Measurements from ENCODE around the gene PACRG. TPM values are rescaled to one million over a fixed set of nuclear protein-coding genes. Genes with fewer than 3 reads are reported as not detected.

Gene PACRG
- total RNA-seq, 1 donor from 2014 or later: 9.7 TPM

DNA sequence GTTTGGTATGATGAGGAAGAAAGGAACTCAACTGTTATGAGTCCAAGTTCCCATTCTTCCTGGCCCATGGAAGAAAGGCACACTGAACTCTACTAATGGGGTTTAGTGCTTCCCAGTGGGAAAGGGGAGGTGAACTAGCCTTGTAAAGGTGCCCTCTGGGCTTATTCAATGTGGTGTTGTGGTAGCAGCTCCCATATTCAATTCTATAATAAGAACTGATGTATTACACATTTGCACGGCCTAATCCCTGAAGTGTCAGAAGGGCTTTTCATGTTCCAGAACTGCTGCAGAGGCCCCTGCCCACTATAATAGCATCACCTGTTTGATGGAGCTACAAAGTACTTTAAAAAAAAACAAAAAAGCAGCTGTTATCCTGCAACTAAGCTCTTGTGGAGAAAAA, 17.4 kb upstream of the PACRG start:
- DNase-seq (ENCODE audit: low spot score): no peak

DNA sequence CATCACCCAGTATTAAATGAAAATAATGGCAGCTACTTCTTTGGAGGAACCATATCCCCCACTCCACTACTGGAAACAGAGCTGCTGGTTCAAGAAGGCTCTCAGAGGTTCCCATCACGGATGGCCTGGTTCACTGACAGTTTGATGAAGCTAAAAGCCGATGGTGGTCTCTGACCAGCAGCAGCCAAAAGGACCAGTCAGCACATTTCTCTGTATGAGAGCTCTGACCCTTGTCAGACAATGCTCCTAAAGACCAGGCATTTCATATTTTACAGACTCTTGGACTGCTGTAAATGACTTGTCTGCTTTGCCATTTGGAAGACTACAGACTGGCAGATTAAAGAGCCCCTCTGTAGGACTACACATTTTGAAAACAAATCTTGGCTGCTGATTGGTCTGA, 16.8 kb upstream of the PACRG start:
- no peak for DNase-seq (ENCODE audit: low spot score)

DNA sequence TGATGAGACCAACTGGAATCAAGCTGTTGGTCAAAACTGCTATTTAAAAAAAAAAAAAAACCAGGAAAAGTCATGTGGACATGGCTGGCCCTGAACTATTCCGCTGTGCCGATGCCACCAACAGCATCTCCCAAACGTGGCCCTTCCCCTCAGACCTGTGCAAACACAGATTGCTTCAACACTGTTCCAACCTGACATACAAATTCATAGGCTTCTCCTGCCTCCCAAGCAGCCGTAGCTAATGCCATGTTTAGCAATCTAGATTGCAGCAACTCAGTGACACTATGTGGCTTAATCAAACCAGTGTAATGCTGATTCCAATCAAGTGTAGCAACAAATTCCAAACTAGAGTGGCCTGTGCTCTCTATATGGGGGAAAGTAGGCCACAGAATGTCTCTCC, 16.4 kb upstream of the PACRG start:
- no peak for DNase-seq (ENCODE audit: low spot score)

DNA sequence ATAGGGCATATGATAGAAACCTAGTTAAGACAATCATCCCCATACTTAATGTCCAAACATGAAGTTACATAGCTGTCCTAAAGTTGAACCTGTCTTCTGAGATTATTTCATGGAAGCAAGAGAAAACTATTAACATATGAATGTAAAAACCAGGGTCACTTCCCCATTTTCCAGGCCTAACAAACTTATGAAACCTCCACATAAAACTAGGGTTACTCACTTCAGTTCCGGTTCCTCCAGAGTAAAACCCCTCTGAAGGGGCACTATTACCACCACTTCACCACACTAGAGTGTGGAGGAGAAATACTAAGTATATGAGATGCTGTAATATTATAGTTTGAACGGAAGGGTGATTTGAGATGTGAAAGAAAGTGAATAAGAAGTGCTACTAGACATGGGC, 15.1 kb upstream of the PACRG start:
- DNase-seq (ENCODE audit: low spot score): no peak

DNA sequence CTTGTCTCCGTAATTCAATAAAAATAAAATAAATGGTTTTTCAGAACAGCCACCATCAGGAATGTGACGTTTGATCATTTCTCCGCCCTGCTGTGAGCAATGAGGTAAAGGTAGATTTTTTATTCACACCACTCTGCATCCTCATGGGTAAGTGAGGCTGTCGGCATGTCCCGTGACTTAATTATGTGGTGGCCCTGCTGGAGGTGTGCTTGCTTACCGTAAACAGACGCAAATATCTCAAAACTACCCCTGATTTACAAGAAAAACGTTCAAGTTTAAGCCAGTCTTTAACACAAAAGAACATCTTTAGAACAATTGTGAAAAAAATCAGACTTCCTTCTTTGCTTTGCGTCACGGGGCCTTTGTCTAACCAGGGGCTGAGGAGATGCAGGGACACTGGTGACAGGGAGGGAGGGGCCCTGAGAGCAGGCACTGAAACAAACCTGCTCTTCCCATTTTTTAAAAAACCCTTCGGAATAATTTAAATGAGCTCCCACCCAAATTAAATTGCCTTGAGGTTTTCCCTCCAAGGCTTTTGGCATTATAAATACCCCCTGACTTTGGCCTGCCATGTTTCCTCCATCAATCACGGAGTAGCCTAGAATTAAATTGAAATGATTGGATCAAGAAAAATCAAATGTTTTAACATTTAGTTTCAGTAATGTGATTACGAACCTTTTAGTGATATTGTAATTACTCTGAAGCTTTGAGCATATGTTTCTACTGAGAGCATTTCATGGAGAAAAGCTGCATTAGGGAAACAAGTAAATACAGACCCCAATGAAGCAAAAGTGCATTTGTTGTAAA, 13.6 kb upstream of the PACRG start:
- DNase-seq (ENCODE audit: low spot score): no peak

DNA sequence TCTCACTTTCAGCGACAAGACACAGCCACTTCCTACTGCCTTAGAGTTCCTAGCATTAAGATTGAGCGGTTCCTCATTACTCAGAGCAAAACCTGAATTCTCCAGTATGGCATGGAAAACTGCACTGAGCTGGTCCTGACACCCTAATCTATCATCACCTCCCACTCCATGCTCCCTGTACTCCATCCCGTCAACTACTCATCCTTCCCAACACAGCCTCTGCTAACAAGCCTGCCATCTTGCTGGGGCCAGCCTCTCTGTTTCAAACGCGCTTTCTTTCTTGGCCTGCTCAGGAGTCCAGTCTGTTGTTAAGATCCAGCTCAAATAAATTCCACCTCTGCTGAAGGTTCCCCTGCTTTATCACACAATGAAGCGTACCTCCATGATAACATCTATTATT, 12.2 kb upstream of the PACRG start:
- no peak for DNase-seq (ENCODE audit: low spot score)

DNA sequence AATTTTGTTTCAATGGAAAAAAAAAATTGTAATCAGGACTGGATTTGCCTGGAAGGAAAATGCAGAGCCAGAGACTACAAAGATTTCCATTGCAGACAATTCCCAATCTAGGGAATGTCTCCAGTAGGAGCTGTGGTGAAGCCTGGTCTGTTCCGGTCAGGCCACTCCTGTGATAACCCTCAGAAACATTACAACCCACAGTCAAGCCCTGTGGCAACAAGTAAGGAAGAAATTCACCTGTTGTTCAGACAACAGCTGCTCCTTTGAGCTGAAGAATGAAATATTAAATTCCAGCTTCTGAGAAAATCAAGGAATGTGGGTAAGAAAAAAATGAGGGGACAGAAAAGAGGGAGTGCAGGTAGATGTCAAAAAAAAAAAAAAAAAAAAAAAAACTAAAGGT, 8.2 kb upstream of the PACRG start:
- no peak for DNase-seq (ENCODE audit: low spot score)

DNA sequence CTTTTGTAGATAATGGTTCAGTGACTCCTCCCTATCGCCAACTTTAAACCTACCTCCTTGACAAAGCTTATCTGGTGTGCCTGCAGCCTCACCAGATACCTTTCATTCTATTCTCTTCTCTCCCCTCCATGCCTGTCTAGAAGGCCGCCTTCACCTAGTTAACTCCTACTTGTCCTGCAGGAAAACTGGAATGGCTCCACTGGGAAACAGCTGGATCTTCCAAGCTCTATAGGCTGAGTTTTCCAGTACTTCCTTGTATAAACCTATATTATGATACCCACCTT, 6.4 kb upstream of the PACRG start:
- no peak for DNase-seq (ENCODE audit: low spot score)

DNA sequence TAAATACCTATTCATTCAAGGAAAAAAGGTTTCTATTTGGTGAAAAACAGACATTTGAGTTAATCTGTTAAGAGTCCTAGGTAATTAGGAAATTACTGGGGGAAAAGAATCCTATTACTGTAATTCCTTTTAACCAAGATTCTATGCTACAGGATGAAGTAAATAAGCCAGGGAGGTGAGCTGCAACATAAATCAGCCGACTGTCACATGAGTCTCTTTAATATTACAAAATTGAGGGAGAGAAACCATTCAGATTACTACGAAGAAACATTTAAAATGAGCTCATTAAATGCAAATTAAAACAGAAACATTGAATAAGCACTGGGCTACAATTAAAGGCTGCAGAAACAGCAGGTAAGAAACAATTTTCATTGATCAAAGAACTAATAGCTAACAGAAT, 5.5 kb upstream of the PACRG start:
- no peak for DNase-seq (ENCODE audit: low spot score)

DNA sequence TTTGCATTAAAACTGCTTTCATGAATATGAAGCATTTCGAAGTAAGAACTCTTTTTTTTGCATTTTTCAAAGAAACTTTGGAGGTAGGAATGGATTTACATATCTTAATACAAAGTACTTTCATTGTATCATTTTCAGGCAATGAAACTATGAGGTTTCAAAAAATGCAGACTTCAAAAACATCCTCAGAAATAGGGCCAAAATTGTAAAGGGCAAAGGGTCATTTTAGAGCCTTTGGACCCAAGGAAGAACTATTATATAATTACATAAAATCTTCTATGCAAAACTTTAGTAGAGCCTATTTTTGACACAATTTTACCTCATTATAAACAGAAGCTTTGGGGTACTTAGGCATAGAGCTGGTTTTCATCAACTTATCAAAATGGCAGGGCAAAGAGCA, 5.1 kb upstream of the PACRG start:
- no peak for DNase-seq (ENCODE audit: low spot score)

DNA sequence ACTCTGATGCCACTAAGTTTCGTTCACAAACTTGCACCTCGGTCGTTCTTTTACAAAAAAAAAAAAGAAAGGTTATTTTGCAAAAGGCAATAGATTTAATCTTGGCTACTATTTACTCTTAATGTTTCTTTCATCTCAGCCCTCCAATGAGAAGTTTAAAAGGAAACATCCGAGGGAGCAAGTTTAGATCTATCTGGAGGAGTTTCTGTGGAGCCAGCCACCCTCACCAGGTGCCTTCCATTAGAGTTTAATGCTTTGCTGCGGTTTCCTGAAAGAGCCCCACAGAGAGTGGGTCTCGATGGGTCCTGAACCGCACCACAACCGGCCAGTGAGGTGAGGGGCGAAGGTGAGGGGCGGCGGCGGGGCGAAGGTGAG, 840 bp upstream of the PACRG start:
- peak; percentile 47 for DNase-seq (ENCODE audit: low spot score)

DNA sequence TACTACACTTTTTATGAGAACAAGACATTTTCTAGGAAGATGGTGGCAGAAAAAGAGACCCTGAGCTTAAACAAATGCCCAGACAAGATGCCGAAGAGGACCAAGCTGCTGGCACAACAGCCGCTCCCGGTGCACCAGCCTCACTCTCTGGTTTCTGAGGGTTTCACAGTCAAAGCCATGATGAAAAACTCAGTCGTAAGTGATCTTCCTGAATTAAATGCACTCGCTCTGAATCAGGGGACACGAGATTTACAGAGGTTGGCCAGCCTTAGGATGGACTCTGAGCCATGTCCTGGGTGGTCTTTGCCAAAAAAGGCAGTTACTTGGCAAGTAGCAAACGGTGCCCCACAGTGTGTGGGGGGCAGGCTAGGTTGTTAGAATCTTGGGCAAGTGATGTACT, 423 bp downstream of the PACRG start:
- no peak for DNase-seq (ENCODE audit: low spot score)

DNA sequence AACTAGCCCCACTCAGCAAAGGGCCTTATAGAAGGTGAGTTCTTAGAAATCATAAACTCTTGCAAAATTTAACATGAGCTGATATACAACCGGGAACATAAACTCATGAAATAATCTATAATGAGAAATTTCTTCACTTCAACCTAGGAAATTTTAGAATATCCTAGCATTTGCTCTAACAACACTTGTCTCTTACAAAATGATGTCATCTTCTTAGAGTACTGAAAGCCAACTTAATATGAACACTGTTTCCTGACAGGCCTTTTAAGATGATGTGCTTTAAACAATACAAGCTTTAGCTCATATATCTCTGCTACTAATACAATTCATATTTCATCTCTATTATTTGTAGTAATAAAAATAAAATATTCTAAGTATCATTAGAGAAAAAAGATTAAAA, 932 bp downstream of the PACRG start:
- no peak for DNase-seq (ENCODE audit: low spot score)

DNA sequence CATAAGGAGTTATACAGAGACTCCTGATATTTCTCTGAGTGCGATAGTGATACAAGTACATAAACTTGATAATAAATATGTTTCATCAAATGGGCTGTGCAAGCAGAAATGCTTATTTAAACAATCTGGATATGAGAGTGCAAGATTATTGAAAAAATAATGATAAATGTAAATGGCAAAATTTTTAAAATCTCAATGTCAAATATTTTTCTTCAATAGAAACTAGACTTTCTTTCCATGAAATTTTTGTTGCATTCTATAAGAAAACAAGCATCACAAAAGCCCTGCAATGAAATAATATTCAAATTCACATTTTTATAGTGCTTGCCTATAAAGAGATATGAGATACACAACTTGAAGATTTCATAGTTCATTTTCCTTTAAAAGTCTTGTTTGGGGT, 2.7 kb downstream of the PACRG start:
- DNase-seq (ENCODE audit: low spot score): no peak

DNA sequence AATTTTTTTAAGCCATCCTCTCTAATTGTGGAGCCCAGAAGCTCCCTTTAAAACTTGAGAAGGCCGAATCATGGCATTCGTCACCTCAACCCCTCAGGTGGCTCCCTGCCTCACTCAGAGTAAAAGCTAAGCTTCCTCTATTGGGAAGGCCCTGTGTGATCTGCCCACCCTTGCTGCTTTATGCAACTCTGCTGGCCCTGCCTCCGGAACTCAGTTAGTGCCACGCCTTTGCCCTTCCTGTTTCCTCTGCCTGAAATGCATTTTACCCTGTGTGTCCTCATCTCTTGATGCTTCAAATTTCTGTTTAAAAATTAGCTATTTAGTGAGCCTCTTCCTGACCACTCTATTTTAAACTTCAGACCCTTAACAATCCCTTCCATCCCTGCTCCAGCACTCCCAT, 5.7 kb downstream of the PACRG start:
- DNase-seq (ENCODE audit: low spot score): no peak

DNA sequence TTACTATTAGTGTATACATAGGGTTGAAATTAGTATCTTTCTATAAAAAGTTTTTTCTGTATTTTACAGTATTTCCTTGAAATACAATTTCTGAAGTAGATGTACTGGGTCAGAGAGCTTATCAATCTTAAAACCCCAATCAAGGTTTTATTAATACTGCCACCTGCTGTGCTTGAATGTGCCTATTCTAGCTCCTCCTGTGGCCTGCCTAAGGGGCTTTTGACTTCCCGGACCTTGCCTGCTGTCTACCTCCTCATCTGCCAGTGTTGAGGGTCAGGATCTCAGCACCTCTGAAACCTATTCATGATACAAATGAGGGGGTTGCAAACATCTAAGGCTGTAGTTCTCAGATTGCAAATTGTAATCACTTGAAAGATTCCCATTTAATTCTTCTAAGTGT, 9.2 kb downstream of the PACRG start:
- DNase-seq (ENCODE audit: low spot score): no peak

DNA sequence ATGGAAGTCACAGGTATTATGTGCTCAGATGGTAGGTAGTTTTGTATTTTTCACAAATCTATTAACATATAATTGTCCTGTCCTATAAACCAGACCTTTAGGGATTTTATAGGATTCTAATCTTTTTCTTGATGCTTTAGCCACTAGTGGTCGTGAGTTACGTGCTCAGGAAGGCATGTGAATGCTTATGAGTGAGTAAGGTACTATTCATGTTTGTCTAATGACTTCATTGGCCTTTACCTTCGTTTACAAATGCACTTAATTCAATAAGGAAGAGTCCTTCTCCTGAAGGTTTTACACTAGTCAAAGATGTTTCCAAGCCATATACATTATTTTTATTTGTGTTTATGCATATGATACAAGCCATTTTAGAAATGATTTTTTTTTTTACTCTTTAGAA, 23.0 kb downstream of the PACRG start:
- no peak for DNase-seq (ENCODE audit: low spot score)

DNA sequence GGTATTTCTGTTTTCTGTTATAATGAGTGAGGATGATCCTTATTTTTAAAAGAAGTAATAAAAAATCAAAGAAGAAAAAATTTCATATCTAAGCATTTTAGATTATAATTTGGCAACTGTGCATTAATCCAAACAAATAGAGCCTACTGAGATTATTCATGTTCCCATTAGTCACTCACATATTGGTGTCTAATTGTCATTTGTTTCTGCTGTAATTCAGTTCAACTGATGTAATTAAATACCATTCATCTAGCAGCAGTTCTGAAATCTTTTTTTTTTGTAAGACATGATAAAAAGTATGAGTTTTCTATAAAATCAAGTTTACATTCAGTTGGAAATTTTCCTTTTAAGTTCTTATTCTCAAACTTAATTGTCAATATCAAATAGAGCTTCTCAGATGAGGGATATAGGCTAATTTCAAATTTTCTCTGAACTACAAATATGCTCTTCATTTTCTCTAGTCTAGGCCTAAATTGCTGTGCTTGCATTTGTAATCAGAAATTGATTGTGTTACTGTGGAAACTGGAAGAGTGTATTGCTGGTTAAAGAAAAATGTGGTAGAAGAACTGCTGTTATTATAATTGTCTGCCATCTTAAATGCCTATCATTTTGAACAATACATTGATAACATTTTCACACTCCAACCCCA, 23.6 kb downstream of the PACRG start:
- no peak for DNase-seq (ENCODE audit: low spot score)

DNA sequence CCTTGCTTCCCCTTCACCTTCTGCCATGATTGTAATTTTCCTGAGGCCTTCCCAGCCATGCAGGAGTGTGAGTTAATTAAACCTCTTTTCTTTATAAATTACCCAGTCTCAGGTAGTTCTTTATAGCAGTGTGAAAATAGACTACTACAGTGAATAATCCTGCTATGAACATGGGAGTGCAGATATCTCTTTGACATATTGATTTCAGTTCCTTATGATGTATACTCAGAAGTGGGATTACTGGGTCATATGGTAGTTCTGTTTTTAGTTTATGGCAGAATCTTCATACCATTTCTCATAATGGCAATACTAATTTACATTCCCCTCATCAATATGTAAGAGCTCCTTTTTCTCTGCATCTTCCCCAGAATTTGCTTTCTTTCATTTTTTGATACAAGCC, 26.0 kb downstream of the PACRG start:
- DNase-seq (ENCODE audit: low spot score): no peak

DNA sequence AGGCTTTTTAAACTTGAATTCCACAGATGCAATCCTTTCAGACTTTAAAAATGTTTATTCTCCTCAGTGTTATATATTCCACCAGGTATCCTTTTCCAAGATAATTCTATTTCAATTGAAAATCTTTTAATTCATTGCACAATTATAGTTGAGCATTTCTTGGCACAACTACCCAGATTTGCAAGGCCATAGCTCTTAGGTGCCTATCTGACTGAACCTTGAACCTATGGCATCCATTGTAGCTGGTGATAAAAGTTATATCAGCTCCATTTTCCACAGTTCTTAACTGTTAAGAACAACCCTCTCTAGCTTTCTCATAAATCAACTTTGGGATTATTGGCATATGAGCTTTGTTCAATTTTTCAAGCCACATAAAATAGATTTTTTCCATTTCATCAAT, 42.4 kb downstream of the PACRG start:
- no peak for DNase-seq (ENCODE audit: low spot score)

DNA sequence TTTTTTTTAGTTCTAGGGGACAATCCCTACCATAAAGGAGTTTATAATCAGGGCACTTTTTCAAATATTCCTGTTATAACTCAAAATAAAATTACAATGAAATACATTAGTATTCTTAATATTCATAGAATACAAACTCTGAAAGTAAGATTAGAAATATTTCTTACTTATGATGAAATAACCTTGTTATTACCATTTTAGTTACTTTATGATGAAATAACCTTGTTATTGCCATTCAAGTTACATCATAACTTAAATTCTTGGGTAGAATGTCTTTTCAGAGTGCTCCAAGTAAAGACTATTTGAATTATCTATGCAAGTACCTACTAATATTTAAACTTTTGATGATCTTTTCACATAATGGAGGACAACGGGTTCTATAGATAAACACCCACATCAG, 43.2 kb downstream of the PACRG start:
- no peak for DNase-seq (ENCODE audit: low spot score)

DNA sequence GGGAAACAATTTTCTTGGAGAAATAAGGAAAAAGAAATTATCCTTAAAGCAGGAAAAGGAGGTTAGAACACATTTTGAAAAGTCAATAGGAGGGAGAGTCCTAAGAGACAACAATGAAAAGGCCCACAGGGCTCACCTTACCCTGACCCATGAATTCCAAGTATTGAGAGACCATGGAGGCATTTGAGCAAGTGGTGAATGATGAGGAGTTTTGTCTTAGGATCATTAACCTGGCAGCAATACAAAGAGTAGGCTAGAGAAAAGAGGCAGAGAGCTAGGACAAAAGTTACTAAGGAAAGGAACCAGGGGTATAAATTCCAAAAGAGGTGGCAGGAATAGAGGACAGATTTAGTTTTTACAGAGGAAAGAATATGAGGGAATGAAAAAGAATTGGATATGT, 44.7 kb downstream of the PACRG start:
- DNase-seq (ENCODE audit: low spot score): no peak

DNA sequence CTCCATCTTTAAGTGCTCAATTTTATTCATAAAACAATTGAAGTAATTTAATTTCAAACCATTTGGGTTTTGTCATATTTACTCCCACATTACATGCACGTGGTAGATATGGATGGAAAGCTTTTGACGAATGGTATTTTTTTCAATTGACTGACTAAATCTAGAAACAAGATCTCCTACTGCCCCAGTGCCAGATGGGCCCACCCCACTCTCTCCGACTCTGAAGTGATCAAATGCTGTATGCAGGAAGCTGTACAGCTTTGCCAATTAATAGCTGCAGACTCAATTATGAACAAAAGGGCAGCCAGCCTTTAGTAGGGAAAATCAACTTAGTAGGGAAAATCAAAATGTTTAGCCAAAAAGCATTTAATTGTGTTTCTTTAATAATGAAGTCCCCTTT, 46.2 kb downstream of the PACRG start:
- DNase-seq (ENCODE audit: low spot score): no peak

DNA sequence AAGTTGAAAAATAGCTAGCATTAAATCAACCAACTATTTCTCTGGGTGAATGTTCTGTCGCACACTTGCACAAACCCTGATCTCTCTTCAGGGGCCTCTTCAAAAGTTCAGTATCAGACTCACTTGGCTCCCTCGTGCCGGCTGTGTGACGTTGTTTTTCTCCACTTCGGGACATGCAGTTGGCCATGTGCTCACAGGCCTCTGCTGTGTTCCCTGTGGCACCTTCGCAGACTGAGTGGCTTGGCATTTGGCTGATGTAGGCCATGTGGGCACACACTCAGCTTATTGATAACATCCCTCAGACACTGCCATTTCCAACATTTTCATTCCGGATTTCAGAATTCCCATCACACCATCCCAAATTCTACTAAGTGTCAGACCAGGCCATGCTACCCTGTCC, 49.3 kb downstream of the PACRG start:
- no peak for DNase-seq (ENCODE audit: low spot score)
